ENCODE results near the gene TMED6. TPM values are rescaled to one million over a fixed set of nuclear protein-coding genes. Genes with fewer than 3 reads are reported as not detected.

Gene TMED6
- total and polyA plus RNA-seq, 2 donors (not counting 3 experiments of a cell fraction or from before 2014, with no cell fraction given): 1.2 TPM; not detected in 1

GRCh38 chr16:69399361-69399760, 47.8 kb upstream of the TMED6 start:
- Histone ChIP-seq H3K9ac (replicated peaks; ENCODE audit: extremely low read depth, insufficient read depth, low read length) (no peak overlapping the region), H4K20me1 (replicated peaks; ENCODE audit: control insufficient read depth, extremely low read depth, insufficient read depth, low read length) (no peaks in the 10 kb centered on the region), H3K27me3 (ENCODE audit: control insufficient read depth in 2 of 2, insufficient read depth in 2 of 2, low read length in 2 of 2) (no peaks in the 10 kb centered on the region), H2AFZ (ENCODE audit: low read depth, low read length) (peak overlapping the region; percentile 48), H3K27ac (ENCODE audit: insufficient read depth, low read depth, low read length) (peak overlapping the region; percentile 9), H3K4me1 (ENCODE audit: control insufficient read depth, extremely low read depth, insufficient read depth, low read length) (peaks cover 52% of the 10 kb centered on the region), H3K9me1 (replicated peaks; ENCODE audit: control insufficient read depth, extremely low read depth, insufficient read depth, low read length) (no peaks in the 10 kb centered on the region), H3K9me3 (replicated peaks; ENCODE audit: control insufficient read depth, insufficient read depth, low read length) (no peaks in the 10 kb centered on the region), H3K4me3 (replicated peaks in 1 of 3; ENCODE audit: insufficient read depth in 1 of 3, low read depth in 1 of 3, low read length in 3 of 3) (no peak overlapping the region), H3K4me2 (ENCODE audit: insufficient read depth, low read length) (no peak overlapping the region), H3K79me2 (ENCODE audit: control insufficient read depth, insufficient read depth, low read length) (no peaks in the 10 kb centered on the region), H3K36me3 (ENCODE audit: control insufficient read depth in 2 of 2, extremely low read depth in 1 of 2, insufficient read depth in 2 of 2, low read length in 2 of 2) (no peaks in the 10 kb centered on the region)
- FAIRE-seq (no peak), DNase-seq (ENCODE audit: low read depth, low spot score) (peak; percentile 69)
- dilution Hi-C loops (cut with MboI; ENCODE audit: extremely low pct_ligation_motif_present, low sequenced_read_pairs) (no loop called here), intact Hi-C loops (cut with micrococcal nuclease) (loop anchor here (5.0 to 10.0 kb wide), 3 partner anchors 68 to 265 kb away; no protein-coding TSS in a partner anchor)
- ChIA-PET CTCF (interaction anchor here (0.8 to 5.2 kb wide), 12 partner anchors 19 to 265 kb away, joined by 3 to 57 read pairs (median 16); partner anchors contain the start of gene CYB5B), POLR2A (no interaction called here)
- TF ChIP-seq MYC (IDR thresholded peaks at IDR 0.05; ENCODE audit: low read depth, low read length): no peak
- TF ChIP-seq POLR2AphosphoS5 (IDR thresholded peaks at IDR 0.05; ENCODE audit: insufficient read depth, low read depth, low read length): no peak
- no peak for TF ChIP-seq GATA2 (IDR thresholded peaks at IDR 0.05; ENCODE audit: insufficient read depth, insufficient read length, low read depth, low read length)
- peak; percentile 55 for TF ChIP-seq FOS (IDR thresholded peaks at IDR 0.05; ENCODE audit: borderline replicate concordance, insufficient read depth, low read length)
- no peak for TF ChIP-seq CTCF (IDR thresholded peaks at IDR 0.05; ENCODE audit: extremely low read depth in 1 of 2, insufficient read depth in 1 of 2, low read depth in 1 of 2, low read length in 2 of 2)
- no peak for TF ChIP-seq JUN (IDR thresholded peaks at IDR 0.05; ENCODE audit: borderline replicate concordance, insufficient read depth, insufficient read length, low read depth)
- TF ChIP-seq MAX (IDR thresholded peaks at IDR 0.05; ENCODE audit: insufficient read depth, insufficient read length): peak; percentile 69
- no peak for TF ChIP-seq EZH2 (IDR thresholded peaks at IDR 0.05; ENCODE audit: borderline replicate concordance, low read depth, low read length, severe bottlenecking)
- no peak for TF ChIP-seq POLR2A (IDR thresholded peaks at IDR 0.05; ENCODE audit: low read depth, low read length)
- no TSS peak for BruUV-seq (replicated peaks)

All from endothelial cell of umbilical vein (primary cell).